B cell (primary cell): Measurements from ENCODE around the gene UNC5C. TPM values are rescaled to one million over a fixed set of nuclear protein-coding genes. Genes with fewer than 3 reads are reported as not detected.

Experiments used
- ATAC-seq: fragments of 200-7000 bp; cut with Tn5 transposase; one replicate; pipeline ENCODE4 v1.10.0; 2021; ENCODE audit warnings: low read depth, mild to moderate bottlenecking, moderate number of reproducible peaks, moderate library complexity
- CTCF ChIA-PET: fragments of 350-600 bp; sonication (Branson Sonifier 250); formaldehyde crosslinking; loops from one replicate; lab custom pipeline; 2021; ENCODE audit warnings: antibody characterized with exemption, inconsistent platforms; lab: Charles Lee
- POLR2A ChIA-PET: fragments of 350-600 bp; sonication (Branson Sonifier 250); formaldehyde crosslinking; loops from one replicate; lab custom pipeline; 2021; ENCODE audit warnings: antibody characterized with exemption; lab: Charles Lee
- DNase-seq: peaks from one replicate; pipeline ENCODE4 v3.0.0; 2013
- H2AFZ ChIP-seq: 2 replicates; pipeline ENCODE4 v1.6.1; 2012; ENCODE audit warnings: mild to moderate bottlenecking, low read depth, low read length; ENCODE audit not compliant: insufficient read depth, poor library complexity, severe bottlenecking
- H3K27ac ChIP-seq, 2 donors: 1 replicate in 1 of 2; 2 replicates in 1 of 2; pipeline ENCODE4 v1.5.1; 2012 to 2013; ENCODE audit warnings: low read length in 2 of 2, mild to moderate bottlenecking in 2 of 2, moderate library complexity in 1 of 2
- H3K27me3 ChIP-seq, 4 experiments: fragments of 200-600 bp in 1 of 4; sonication (generic) in 1 of 4; replicated peaks in 1 of 4; 1 replicate in 2 of 4; 2 replicates in 2 of 4; pipeline versions ENCODE4 v1.6.1 to v1.7.0; 2013 to 2016; ENCODE audit warnings: low read length in 3 of 4, mild to moderate bottlenecking in 2 of 4, mixed read lengths in 1 of 4, moderate library complexity in 1 of 4; ENCODE audit not compliant: insufficient read depth in 4 of 4, control insufficient read depth in 3 of 4; ENCODE audit errors: control extremely low read depth in 1 of 4
- H3K36me3 ChIP-seq, 2 experiments: replicated peaks in 1 of 2; 1 replicate in 1 of 2; 2 replicates in 1 of 2; pipeline versions ENCODE4 v1.6.1 to v1.7.1; 2013; ENCODE audit warnings: low read length in 1 of 2; ENCODE audit not compliant: insufficient read depth in 2 of 2, control insufficient read depth in 1 of 2; ENCODE audit errors: control extremely low read depth in 1 of 2, extremely low read depth in 1 of 2
- H3K4me1 ChIP-seq, 2 donors: fragments of 200-600 bp in 1 of 2; sonication (generic) in 1 of 2; 1 replicate in 1 of 2; 2 replicates in 1 of 2; pipeline versions ENCODE4 v1.5.1 to v1.6.1; 2013 to 2017; ENCODE audit warnings: low read length in 2 of 2; ENCODE audit not compliant: control insufficient read depth in 2 of 2, insufficient read depth in 2 of 2
- H3K4me2 ChIP-seq: replicated peaks from 2 replicates; pipeline ENCODE3; 2012; ENCODE audit warnings: mild to moderate bottlenecking, low read depth, low read length; ENCODE audit not compliant: poor library complexity, severe bottlenecking
- H3K4me3 ChIP-seq, 5 experiments: fragments of 200-600 bp in 1 of 5; sonication (generic) in 1 of 5; 1 replicate in 3 of 5; 2 replicates in 2 of 5; pipeline versions ENCODE4 v1.5.1 to v1.7.0; 2011 to 2016; ENCODE audit warnings: low read length in 4 of 5, mild to moderate bottlenecking in 4 of 5, low read depth in 2 of 5, control low read depth in 1 of 5, moderate library complexity in 1 of 5; ENCODE audit not compliant: insufficient read depth in 1 of 5; ENCODE audit errors: control extremely low read depth in 1 of 5, extremely low read depth in 1 of 5
- H3K79me2 ChIP-seq: fragments of 200-600 bp; sonication (generic); one replicate; pipeline ENCODE4 v1.6.0; 2016; ENCODE audit warnings: low read length; ENCODE audit not compliant: control insufficient read depth, insufficient read depth
- H3K9ac ChIP-seq: fragments of 200-600 bp; sonication (generic); 2 replicates; pipeline ENCODE4 v1.6.1; 2017; ENCODE audit warnings: mild to moderate bottlenecking, low read length, moderate library complexity
- H3K9me3 ChIP-seq, 3 donors: one replicate each; pipeline versions ENCODE4 v1.6.1 to v1.7.1; 2013; ENCODE audit warnings: low read length in 2 of 3; ENCODE audit not compliant: control insufficient read depth in 2 of 3, insufficient read depth in 1 of 3; ENCODE audit errors: control extremely low read depth in 1 of 3
- H4K20me1 ChIP-seq: 2 replicates; pipeline ENCODE4 v1.6.0; 2012; ENCODE audit warnings: mild to moderate bottlenecking, low read length; ENCODE audit not compliant: insufficient read depth, control insufficient read depth, poor library complexity, severe bottlenecking
- H3K27ac Mint-ChIP-seq: one replicate; pipeline ENCODE4 v1.8.0; 2021; ENCODE audit warnings: mixed read lengths
- H3K27me3 Mint-ChIP-seq: one replicate; pipeline ENCODE4 v1.8.0; 2021; ENCODE audit warnings: mixed read lengths
- H3K4me1 Mint-ChIP-seq: one replicate; pipeline ENCODE4 v1.8.0; 2021; ENCODE audit warnings: mixed read lengths
- H3K4me3 Mint-ChIP-seq: one replicate; pipeline ENCODE4 v1.8.0; 2021; ENCODE audit warnings: mixed read lengths
- H3K9me3 Mint-ChIP-seq: one replicate; pipeline ENCODE4 v1.8.0; 2022; ENCODE audit warnings: mixed read lengths; ENCODE audit not compliant: insufficient read depth
- CTCF ChIP-seq: fragments of 200-600 bp; IDR thresholded peaks from one replicate; pipeline ENCODE4 v1.8.0; 2022; ENCODE audit warnings: antibody characterized with exemption, mild to moderate bottlenecking
- EZH2 ChIP-seq: IDR thresholded peaks from 2 replicates; pipeline ENCODE4 v1.6.1; 2012; ENCODE audit warnings: borderline replicate concordance, low read depth, mild to moderate bottlenecking, moderate library complexity, low read length; ENCODE audit not compliant: insufficient read depth, poor library complexity, severe bottlenecking
- WGBS: methylation state at CpG from one replicate; pipeline ENCODE4 v1.1.5; 2013; ENCODE audit warnings: missing lambda C conversion rate; ENCODE audit not compliant: insufficient coverage; 5-methylcytosine and 5-hydroxymethylcytosine counted together
- intact Hi-C: fragments of 100-400 bp; cut with micrococcal nuclease; formaldehyde crosslinking; loops from one replicate; pipeline ENCODE4 v1.10.0; 2022
- polyA plus RNA-seq: library from polyadenylated mRNA; depleted of rRNA; stranded (reverse); fragments of >200 nt; gene quantifications from 2 replicates; pipeline ENCODE4 v1.2.3, GENCODE V29; 2012
- total RNA-seq, 2 donors: library from RNA; stranded (reverse); fragments of 120-200 nt in 1 of 2; gene quantifications; 1 replicate in 1 of 2; 2 replicates in 1 of 2; pipeline versions ENCODE4 v1.2.3 to v1.2.4, GENCODE V29; 2013 to 2022

UNC5C gene
- total and polyA plus RNA-seq, 2 donors (not counting 1 experiment from before 2014, with no cell fraction given) = not detected

GRCh38 chr4:95532305-95532704, 16.5 kb downstream of the UNC5C start:
- ATAC-seq (no peak), DNase-seq (no peak)
- no peak overlapping the region for H3K4me2 ChIP-seq
- intact Hi-C loops = no loop called here
- ChIA-PET CTCF (no interaction called here), POLR2A (no interaction called here)
- H3K9me3 ChIP-seq = no peaks in the 10 kb centered on the region
- no peak overlapping the region for H2AFZ ChIP-seq
- Mint-ChIP-seq H3K27me3 (no peaks in the 10 kb centered on the region), H3K4me3 (no peak overlapping the region), H3K9me3 (no peaks in the 10 kb centered on the region), H3K27ac (no peak overlapping the region), H3K4me1 (no peaks in the 10 kb centered on the region)
- no peaks in the 10 kb centered on the region for H3K27me3 ChIP-seq
- TF ChIP-seq CTCF (no peak), EZH2 (no peak)
- H3K4me1 ChIP-seq = no peaks in the 10 kb centered on the region
- WGBS = 100% methylated on average over 2 of the region's 3 CpGs
- no peaks in the 10 kb centered on the region for H4K20me1 ChIP-seq
- no peak overlapping the region for H3K4me3 ChIP-seq
- no peaks in the 10 kb centered on the region for H3K79me2 ChIP-seq
- H3K36me3 ChIP-seq = no peaks in the 10 kb centered on the region
- no peak overlapping the region for H3K9ac ChIP-seq
- H3K27ac ChIP-seq = no peak overlapping the region

GRCh38 chr4:95531141-95531540, 17.6 kb downstream of the UNC5C start:
- H3K9ac ChIP-seq = no peak overlapping the region
- no peaks in the 10 kb centered on the region for H3K79me2 ChIP-seq
- H3K4me1 Mint-ChIP-seq = no peaks in the 10 kb centered on the region
- DNase-seq (no peak), ATAC-seq (no peak)
- ChIA-PET CTCF (no interaction called here), POLR2A (no interaction called here)
- no CpG with 5 or more reads among the region's 1 CpG for WGBS
- no peak overlapping the region for H3K4me3 Mint-ChIP-seq
- intact Hi-C loops = no loop called here
- no peak overlapping the region for H3K4me2 ChIP-seq
- H3K27me3 Mint-ChIP-seq = no peaks in the 10 kb centered on the region
- H3K27ac Mint-ChIP-seq = no peak overlapping the region
- H3K9me3 Mint-ChIP-seq = no peaks in the 10 kb centered on the region
- no peaks in the 10 kb centered on the region for H3K9me3 ChIP-seq
- TF ChIP-seq EZH2 = no peak
- no peak for TF ChIP-seq CTCF
- no peak overlapping the region for H3K4me3 ChIP-seq
- no peak overlapping the region for H3K27ac ChIP-seq
- H3K27me3 ChIP-seq = no peaks in the 10 kb centered on the region
- no peaks in the 10 kb centered on the region for H4K20me1 ChIP-seq
- H3K36me3 ChIP-seq = no peaks in the 10 kb centered on the region
- no peak overlapping the region for H2AFZ ChIP-seq
- H3K4me1 ChIP-seq = no peaks in the 10 kb centered on the region
